HepG2 (cell line): ENCODE measurements around the gene KDM7A. TPM values are rescaled to one million over a fixed set of nuclear protein-coding genes. Genes with fewer than 3 reads are reported as not detected.

Experiments
- ATAC-seq: fragments of 200-7000 bp; cut with Tn5 transposase; 3 replicates; pipeline ENCODE4 v1.9.1; 2020; ENCODE audit warnings: mild to moderate bottlenecking, moderate library complexity
- BruUV-seq: library from RNA; stranded (reverse); fragments of 400-500 nt; replicated peaks from 2 replicates; lab custom pipeline; 2021; lab: Mats Ljungman, UMichigan
- CTCF ChIA-PET: fragments of 300-600 bp; formaldehyde crosslinking; extraction: SDS; loops from one replicate; lab custom pipeline; 2021; ENCODE audit warnings: low total read pairs, inconsistent platforms, low intra/inter-chr PET ratio; lab: Yijun Ruan, JAX
- POLR2A ChIA-PET: fragments of 350-600 bp; sonication (Branson Sonifier 250); formaldehyde crosslinking; loops from one replicate; lab custom pipeline; 2020; ENCODE audit warnings: antibody characterized with exemption, inconsistent platforms; lab: Yijun Ruan, JAX
- DNase-seq: peaks from one replicate; pipeline ENCODE4 v3.0.0-alpha.2; 2015; ENCODE audit warnings: low spot score
- FAIRE-seq: peaks from 3 replicates; lab custom pipeline; 2011; peaks lifted over from hg19 to GRCh38; lab: Jason Lieb, UNC
- H2AFZ ChIP-seq: one replicate; pipeline ENCODE4 v1.6.1; 2011; ENCODE audit warnings: low read length, inconsistent platforms
- H3K27ac ChIP-seq: fragments of 300-600 bp; 3 replicates; pipeline ENCODE4 v1.8.0; 2011; ENCODE audit warnings: mixed run types, mild to moderate bottlenecking, mixed read lengths, low read length, inconsistent platforms; ENCODE audit not compliant: insufficient read depth; ENCODE audit errors: extremely low read length
- H3K27me3 ChIP-seq, 2 experiments: fragments of 200-600 bp in 1 of 2; 2 replicates in 1 of 2; 3 replicates in 1 of 2; pipeline versions ENCODE4 v1.6.0 to v1.8.0; 2011; ENCODE audit warnings: low read length in 2 of 2, mild to moderate bottlenecking in 2 of 2, moderate library complexity in 2 of 2, inconsistent platforms in 1 of 2; ENCODE audit not compliant: insufficient read depth in 2 of 2, control insufficient read depth in 1 of 2
- H3K36me3 ChIP-seq, 2 experiments: fragments of 200-600 bp in 1 of 2; replicated peaks in 1 of 2; 2 replicates in 1 of 2; 3 replicates in 1 of 2; pipeline versions ENCODE4 v1.5.1 to v1.8.0; 2011; ENCODE audit warnings: low read length in 2 of 2, inconsistent platforms in 1 of 2; ENCODE audit not compliant: insufficient read depth in 2 of 2, control insufficient read depth in 1 of 2
- H3K4me1 ChIP-seq: 2 replicates; pipeline ENCODE4 v1.5.1; 2012; ENCODE audit warnings: low read length, inconsistent platforms; ENCODE audit not compliant: insufficient read depth
- H3K4me2 ChIP-seq: 2 replicates; pipeline ENCODE4 v1.6.0; 2011; ENCODE audit warnings: low read depth, low read length, inconsistent platforms
- H3K4me3 ChIP-seq, 3 experiments: fragments of 200-600 bp in 1 of 3; sonication (generic), shearing (Covaris generic) in 1 of 3; replicated peaks in 1 of 3; 2 replicates each; pipeline ENCODE4 v1.5.1; 2011 to 2016; ENCODE audit warnings: low read length in 3 of 3, inconsistent platforms in 2 of 3, low read depth in 2 of 3, mild to moderate bottlenecking in 2 of 3, control low read depth in 1 of 3, mixed read lengths in 1 of 3; ENCODE audit not compliant: insufficient read depth in 1 of 3
- H3K79me2 ChIP-seq: one replicate; pipeline ENCODE4 v1.6.1; 2011; ENCODE audit warnings: low read length, inconsistent platforms; ENCODE audit not compliant: insufficient read depth
- H3K9ac ChIP-seq: 2 replicates; pipeline ENCODE4 v1.6.0; 2011; ENCODE audit warnings: mild to moderate bottlenecking, low read depth, low read length, inconsistent platforms; ENCODE audit not compliant: insufficient read depth
- H3K9me3 ChIP-seq: 2 replicates; pipeline ENCODE4 v1.5.1; 2012; ENCODE audit warnings: mild to moderate bottlenecking, low read length
- H4K20me1 ChIP-seq: 2 replicates; pipeline ENCODE4 v1.6.0; 2011; ENCODE audit warnings: inconsistent platforms, mild to moderate bottlenecking, low read length, moderate library complexity; ENCODE audit not compliant: insufficient read depth
- HNRNPLL ChIP-seq: fragments of 200-400 bp; formaldehyde crosslinking; IDR thresholded peaks from 2 replicates; pipeline ENCODE4 v1.6.1; 2017; ENCODE audit warnings: mild to moderate bottlenecking, low read depth, low read length; ENCODE audit not compliant: poor library complexity, severe bottlenecking
- TP53 ChIP-seq: sonication (generic); formaldehyde crosslinking; conservative IDR thresholded peaks from 2 replicates; pipeline ENCODE4 v1.4.0; 2020; ENCODE audit warnings: missing genetic modification reagents
- ZNF781 ChIP-seq: sonication (generic); formaldehyde crosslinking; IDR thresholded peaks from 2 replicates; pipeline ENCODE4 v1.5.1; 2020; ENCODE audit warnings: borderline replicate concordance, mild to moderate bottlenecking, missing genetic modification reagents; ENCODE audit errors: not compliant biosample characterization
- ZSCAN5A ChIP-seq: sonication (generic); formaldehyde crosslinking; IDR thresholded peaks from 2 replicates; pipeline ENCODE4 v1.8.0; 2022; ENCODE audit warnings: mild to moderate bottlenecking, missing genetic modification reagents, borderline replicate concordance
- WGBS: methylation state at CpG from one replicate; pipeline ENCODE4 v1.1.6; 2017; ENCODE audit warnings: low lambda C conversion rate; 5-methylcytosine and 5-hydroxymethylcytosine counted together
- in situ Hi-C: cut with HindIII; loops from 2 replicates; pipeline ENCODE4 v1.10.0; 2017; ENCODE audit warnings: low pct_unique_long_range_greater_than_20kb; ENCODE audit not compliant: extremely low pct_ligation_motif_present
- intact Hi-C: fragments of 100-400 bp; cut with micrococcal nuclease; formaldehyde crosslinking; loops from one replicate; pipeline ENCODE4 v1.10.0; 2022; ENCODE audit not compliant: unreplicated experiment
- polyA plus RNA-seq, 8 experiments: library from polyadenylated mRNA; depleted of rRNA in 3 of 8; stranded (reverse) in 7 of 8; unstranded in 1 of 8; fragments of >200 nt; fragmentation: Illumina TruSeq in 4 of 8; extraction: Trizol in 4 of 8; gene quantifications; 2 replicates each; pipeline versions ENCODE4 v1.2.1 to v1.2.3, GENCODE V29; 2011 to 2016; ENCODE audit warnings: low read depth in 4 of 8, missing spikeins in 1 of 8, mixed read lengths in 1 of 8; ENCODE audit not compliant: insufficient read depth in 1 of 8
- total RNA-seq, 5 experiments: library from RNA; depleted of rRNA; stranded (reverse); fragments of >200 nt; fragmentation: Illumina TruSeq; extraction: Trizol; gene quantifications; 2 replicates each; pipeline ENCODE4 v1.2.3, GENCODE V29; 2016; ENCODE audit warnings: low read depth in 1 of 5
- TF ChIP-seq, protein P1 (sequence below): sonication (generic); formaldehyde crosslinking; IDR thresholded peaks from 2 replicates; pipeline ENCODE4 v1.5.1; 2020; ENCODE audit warnings: missing genetic modification reagents, mild to moderate bottlenecking, borderline replicate concordance
- TF ChIP-seq, protein P2 (sequence below): sonication (generic); formaldehyde crosslinking; IDR thresholded peaks from 2 replicates; pipeline ENCODE4 v1.4.0; 2020; ENCODE audit warnings: missing genetic modification reagents
- TF ChIP-seq, protein P3 (sequence below): IDR thresholded peaks from 2 replicates; pipeline ENCODE4 v1.6.1; 2012; ENCODE audit warnings: inconsistent platforms

Gene KDM7A
- total and polyA plus RNA-seq, 2 of the 13 experiments (the other 11 are each of a cell fraction or from before 2014, with no cell fraction given): 10.8 to 16.8 TPM

DNA sequence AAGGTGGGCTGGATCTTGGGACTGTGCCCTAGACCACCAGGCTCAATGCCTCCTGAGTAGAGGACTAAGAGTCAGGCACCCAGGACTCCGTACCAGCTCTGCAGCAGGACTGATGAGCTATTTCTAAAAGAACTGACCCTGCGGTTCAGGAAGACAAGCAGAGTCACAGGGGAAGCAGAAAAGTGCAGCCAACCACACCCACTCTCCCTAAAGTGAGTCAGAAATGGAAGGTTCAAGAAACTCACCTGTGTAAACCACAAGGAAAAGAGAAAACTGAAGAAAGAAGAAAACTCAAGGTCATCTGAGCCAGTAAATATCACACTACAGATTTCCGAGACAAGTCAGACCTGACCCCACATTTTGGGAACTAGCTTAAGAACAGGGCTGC lies 116.5 kb downstream of the KDM7A start:
- Histone ChIP-seq H3K79me2 (peaks cover 20% of the 10 kb centered on the region), H3K27me3 (no peaks in the 10 kb centered on the region), H3K4me1 (peaks cover 61% of the 10 kb centered on the region)
- FAIRE-seq: no peak
- CTCF ChIA-PET: no interaction called here
- 87% methylated on average over 3 of the region's 3 CpGs for WGBS
- no peak for TF ChIP-seq ZNF781 (CRISPR knock-in tag)
- TF ChIP-seq TP53 (CRISPR knock-in tag): no peak
- no peak for TF ChIP-seq HNRNPLL
- TF ChIP-seq ZSCAN5A (CRISPR knock-in tag): no peak
- TF ChIP-seq, protein P1, sequence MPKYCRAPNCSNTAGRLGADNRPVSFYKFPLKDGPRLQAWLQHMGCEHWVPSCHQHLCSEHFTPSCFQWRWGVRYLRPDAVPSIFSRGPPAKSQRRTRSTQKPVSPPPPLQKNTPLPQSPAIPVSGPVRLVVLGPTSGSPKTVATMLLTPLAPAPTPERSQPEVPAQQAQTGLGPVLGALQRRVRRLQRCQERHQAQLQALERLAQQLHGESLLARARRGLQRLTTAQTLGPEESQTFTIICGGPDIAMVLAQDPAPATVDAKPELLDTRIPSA: no peak
- TF ChIP-seq, protein P2, sequence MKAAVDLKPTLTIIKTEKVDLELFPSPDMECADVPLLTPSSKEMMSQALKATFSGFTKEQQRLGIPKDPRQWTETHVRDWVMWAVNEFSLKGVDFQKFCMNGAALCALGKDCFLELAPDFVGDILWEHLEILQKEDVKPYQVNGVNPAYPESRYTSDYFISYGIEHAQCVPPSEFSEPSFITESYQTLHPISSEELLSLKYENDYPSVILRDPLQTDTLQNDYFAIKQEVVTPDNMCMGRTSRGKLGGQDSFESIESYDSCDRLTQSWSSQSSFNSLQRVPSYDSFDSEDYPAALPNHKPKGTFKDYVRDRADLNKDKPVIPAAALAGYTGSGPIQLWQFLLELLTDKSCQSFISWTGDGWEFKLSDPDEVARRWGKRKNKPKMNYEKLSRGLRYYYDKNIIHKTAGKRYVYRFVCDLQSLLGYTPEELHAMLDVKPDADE (CRISPR knock-in tag): no peak
- TF ChIP-seq, protein P3, sequence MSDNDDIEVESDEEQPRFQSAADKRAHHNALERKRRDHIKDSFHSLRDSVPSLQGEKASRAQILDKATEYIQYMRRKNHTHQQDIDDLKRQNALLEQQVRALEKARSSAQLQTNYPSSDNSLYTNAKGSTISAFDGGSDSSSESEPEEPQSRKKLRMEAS: no peak
- TF ChIP-seq, all 625 proteins: peak for 0
- POLR2A ChIA-PET: interaction anchor here (2.2 kb wide), 1 partner anchor 11 kb away, joined by 14 read pairs; no protein-coding TSS in a partner anchor
- Histone ChIP-seq H3K27ac (no peak overlapping the region), H2AFZ (no peak overlapping the region), H4K20me1 (no peaks in the 10 kb centered on the region), H3K9me3 (no peaks in the 10 kb centered on the region), H3K9ac (no peak overlapping the region), H3K36me3 (peaks cover 4 to 21% of the 10 kb centered on the region in 2 experiments), H3K4me2 (peak overlapping the region; percentile 76; the same call in 1 of the 2 replicates), H3K4me3 (no peak overlapping the region; a peak in 1 of 6 replicates)
- ATAC-seq: no peak
- no peak for DNase-seq
- in situ Hi-C loops (no loop called here), intact Hi-C loops (no loop called here)
- no TSS peak for BruUV-seq
